IMR-90 (cell line): ENCODE measurements around the gene CADM1. TPM values are rescaled to one million over a fixed set of nuclear protein-coding genes. Genes with fewer than 3 reads are reported as not detected.

Experiments used
- ATAC-seq: fragments of 200-7000 bp; cut with Tn5 transposase; 2 replicates; pipeline ENCODE4 v1.9.1; 2020; ENCODE audit warnings: low read depth, mild to moderate bottlenecking, moderate library complexity
- BruUV-seq: library from RNA; stranded (reverse); fragments of 400-500 nt; replicated peaks from 2 replicates; lab custom pipeline; 2021; lab: Mats Ljungman, UMichigan
- CTCF ChIA-PET: fragments of 300-600 bp; formaldehyde crosslinking; extraction: SDS; loops from one replicate; lab custom pipeline; 2021; ENCODE audit warnings: antibody characterized with exemption; lab: Yijun Ruan, JAX
- POLR2A ChIA-PET: fragments of 300-600 bp; sonication (Branson Sonifier 250); formaldehyde crosslinking; loops from one replicate; lab custom pipeline; 2022; ENCODE audit warnings: antibody characterized with exemption; ENCODE audit not compliant: unreplicated experiment; lab: Charles Lee
- DNase-seq: peaks from one replicate; pipeline ENCODE4 v3.0.0; 2013
- H2AFZ ChIP-seq: replicated peaks from 2 replicates; pipeline ENCODE3; 2013; ENCODE audit warnings: low read length, mild to moderate bottlenecking; ENCODE audit not compliant: poor library complexity
- H2AK5ac ChIP-seq: 2 replicates; pipeline ENCODE4 v1.6.1; 2013; ENCODE audit warnings: low read depth, low read length, inconsistent platforms
- H2AK9ac ChIP-seq: replicated peaks from 2 replicates; pipeline ENCODE3; 2013; ENCODE audit warnings: mild to moderate bottlenecking, low read depth, low read length, moderate library complexity; ENCODE audit not compliant: poor library complexity
- H2BK120ac ChIP-seq: 2 replicates; pipeline ENCODE4 v1.6.1; 2013; ENCODE audit warnings: low read depth, low read length, inconsistent platforms
- H2BK15ac ChIP-seq: 3 replicates; pipeline ENCODE4 v1.6.1; 2013; ENCODE audit warnings: low read depth, low read length, inconsistent platforms
- H2BK20ac ChIP-seq: 2 replicates; pipeline ENCODE4 v1.6.1; 2013; ENCODE audit warnings: low read depth, mild to moderate bottlenecking, inconsistent platforms, low read length, moderate library complexity
- H2BK5ac ChIP-seq: 2 replicates; pipeline ENCODE4 v1.6.1; 2013; ENCODE audit warnings: mild to moderate bottlenecking, low read depth, low read length, inconsistent platforms; ENCODE audit not compliant: poor library complexity, severe bottlenecking
- H3K14ac ChIP-seq: replicated peaks from 2 replicates; pipeline ENCODE4 v1.6.1; 2013; ENCODE audit warnings: low read depth, low read length, inconsistent platforms
- H3K18ac ChIP-seq: 2 replicates; pipeline ENCODE4 v1.6.1; 2013; ENCODE audit warnings: low read depth, low read length, control low read depth
- H3K23ac ChIP-seq: 2 replicates; pipeline ENCODE4 v1.6.1; 2013; ENCODE audit warnings: low read depth, low read length, inconsistent platforms
- H3K27ac ChIP-seq: 2 replicates; pipeline ENCODE4 v1.5.1; 2013; ENCODE audit warnings: mild to moderate bottlenecking, control low read depth, low read length; ENCODE audit not compliant: insufficient read depth
- H3K27me3 ChIP-seq: 2 replicates; pipeline ENCODE4 v1.6.1; 2013; ENCODE audit warnings: low read length; ENCODE audit not compliant: control insufficient read depth, insufficient read depth
- H3K36me3 ChIP-seq: 2 replicates; pipeline ENCODE4 v1.6.1; 2013; ENCODE audit warnings: low read length, mixed read lengths; ENCODE audit not compliant: control insufficient read depth, insufficient read depth
- H3K4ac ChIP-seq: 2 replicates; pipeline ENCODE4 v1.6.1; 2013; ENCODE audit warnings: low read depth, low read length, inconsistent platforms
- H3K4me1 ChIP-seq: 2 replicates; pipeline ENCODE4 v1.6.1; 2013; ENCODE audit warnings: low read length, mixed read lengths; ENCODE audit not compliant: control insufficient read depth, insufficient read depth
- H3K4me2 ChIP-seq: 2 replicates; pipeline ENCODE4 v1.6.1; 2013; ENCODE audit warnings: low read depth, mild to moderate bottlenecking, control low read depth, low read length, moderate library complexity
- H3K4me3 ChIP-seq: 2 replicates; pipeline ENCODE4 v1.5.1; 2013; ENCODE audit warnings: low read depth, mild to moderate bottlenecking, control low read depth, low read length, moderate library complexity; ENCODE audit not compliant: insufficient read depth
- H3K56ac ChIP-seq: 2 replicates; pipeline ENCODE4 v1.6.1; 2013; ENCODE audit warnings: low read length, inconsistent platforms; ENCODE audit not compliant: insufficient read depth; ENCODE audit errors: extremely low read depth
- H3K79me1 ChIP-seq, 2 experiments: 2 replicates each; pipeline ENCODE4 v1.6.1; 2013; ENCODE audit warnings: low read length in 2 of 2, inconsistent platforms in 1 of 2, low read depth in 1 of 2
- H3K9ac ChIP-seq: 2 replicates; pipeline ENCODE4 v1.6.1; 2013; ENCODE audit warnings: low read depth, low read length, control low read depth
- H3K9me1 ChIP-seq: 2 replicates; pipeline ENCODE4 v1.6.1; 2013; ENCODE audit warnings: low read length, inconsistent platforms; ENCODE audit not compliant: insufficient read depth
- H3K9me3 ChIP-seq: 2 replicates; pipeline ENCODE4 v1.6.1; 2013; ENCODE audit warnings: low read length; ENCODE audit not compliant: control insufficient read depth, insufficient read depth
- H4K20me1 ChIP-seq: 2 replicates; pipeline ENCODE4 v1.6.1; 2013; ENCODE audit warnings: low read length, inconsistent platforms; ENCODE audit not compliant: insufficient read depth
- H4K5ac ChIP-seq: 2 replicates; pipeline ENCODE4 v1.6.1; 2013; ENCODE audit warnings: mild to moderate bottlenecking, low read depth, low read length, control low read depth
- H4K8ac ChIP-seq, 2 experiments: 2 replicates each; pipeline ENCODE4 v1.6.1; 2013; ENCODE audit warnings: low read depth in 2 of 2, low read length in 2 of 2, control low read depth in 1 of 2, inconsistent platforms in 1 of 2
- H4K91ac ChIP-seq: 2 replicates; pipeline ENCODE4 v1.6.1; 2013; ENCODE audit warnings: low read depth, low read length, inconsistent platforms; ENCODE audit not compliant: insufficient read depth
- SMC3 ChIP-seq: fragments of 150-350 bp; IDR thresholded peaks from 2 replicates; pipeline ENCODE4 v1.6.1; 2016; ENCODE audit warnings: low read depth, mild to moderate bottlenecking, antibody characterized with exemption, low read length, moderate library complexity
- WGBS, 2 experiments: methylation state at CpG; one replicate each; pipeline versions ENCODE4 v1.1.5 to v1.1.7; 2013; ENCODE audit warnings: missing lambda C conversion rate in 2 of 2; ENCODE audit not compliant: insufficient read length in 1 of 2; ENCODE audit errors: extremely low coverage in 2 of 2; 5-methylcytosine and 5-hydroxymethylcytosine counted together
- dilution Hi-C: fragments of 300-500 bp; cut with HindIII; formaldehyde crosslinking; loops from one replicate; pipeline ENCODE4 v1.14.3; 2018; ENCODE audit warnings: low sequenced_read_pairs; ENCODE audit not compliant: unreplicated experiment
- in situ Hi-C: fragments of 300-500 bp; cut with MboI; formaldehyde crosslinking; loops from 3 replicates; pipeline ENCODE4 v1.14.3; 2019; ENCODE audit warnings: low sequenced_read_pairs, inconsistent platforms, mixed read lengths
- intact Hi-C: fragments of 100-400 bp; cut with micrococcal nuclease; formaldehyde crosslinking; loops from 2 replicates; pipeline ENCODE4 v1.10.0; 2022
- polyA plus RNA-seq, 3 experiments: library from polyadenylated mRNA; depleted of rRNA; stranded (reverse); fragments of >200 nt; gene quantifications; 2 replicates each; pipeline ENCODE4 v1.2.3, GENCODE V29; 2012; ENCODE audit warnings: low replicate concordance in 1 of 3
- total RNA-seq: library from RNA; depleted of rRNA; stranded (reverse); fragments of >200 nt; gene quantifications from 2 replicates; pipeline ENCODE4 v1.2.3, GENCODE V29; 2012

CADM1 gene
- total and polyA plus RNA-seq, 2 of the 4 experiments (the other 2 are of a cell fraction), result 28.8 to 77.1 TPM

- Histone ChIP-seq H3K4me3 (no peak overlapping the region), H3K27me3 (no peaks in the 10 kb centered on the region), H3K9me1 (peaks cover 4% of the 10 kb centered on the region), H3K4ac (no peak overlapping the region), H4K5ac (peak overlapping the region; percentile 32), H3K4me2 (peak overlapping the region; percentile 35; the same call in 1 of the 2 replicates), H4K91ac (0 out of 2 replicates have a peak overlapping the region, but pooled peaks have one; percentile 5), H3K56ac (no peak overlapping the region), H2AK5ac (no peak overlapping the region), H3K14ac (no peak overlapping the region; the same call in 1 of the 2 replicates), H3K79me1 (no peaks in the 10 kb centered on the region), H4K8ac (no peak overlapping the region), H2BK5ac (no peak overlapping the region), H3K9ac (no peak overlapping the region), H3K4me1 (peaks cover 11% of the 10 kb centered on the region), H3K23ac (no peak overlapping the region; the same call in 1 of the 2 replicates), H2AFZ (no peak overlapping the region), H3K27ac (no peak overlapping the region), H2BK120ac (no peak overlapping the region; the same call in 1 of the 2 replicates), H3K18ac (peak overlapping the region; percentile 45), H2BK20ac (no peak overlapping the region), H3K9me3 (no peaks in the 10 kb centered on the region), H2AK9ac (no peak overlapping the region), H2BK15ac (no peak overlapping the region), H4K20me1 (no peaks in the 10 kb centered on the region), H3K36me3 (no peaks in the 10 kb centered on the region)
- no TSS peak for BruUV-seq
- in situ Hi-C loops (no loop called here), intact Hi-C loops (loop anchor here (5.0 kb wide), 1 partner anchor 114 kb away; no protein-coding TSS in a partner anchor), dilution Hi-C loops (no loop called here)
- WGBS, 2 experiments, result 45% methylated on average over 4 of the region's 9 CpGs; no CpG with 5 or more reads in 1 of the 2 experiments
- ChIA-PET CTCF (interaction anchor here (0.6 to 0.9 kb wide), 2 partner anchors 21 to 866 kb away, joined by 3 read pairs; no protein-coding TSS in a partner anchor), POLR2A (no interaction called here)
- DNase-seq (peak; percentile 58), ATAC-seq (no peak)
- no peak for TF ChIP-seq SMC3
Observed at GRCh38 chr11:115198321-115198741, 305.9 kb downstream of the CADM1 start.
